ENCODE data around the gene U2AF1L4. TPM values are rescaled to one million over a fixed set of nuclear protein-coding genes. Genes with fewer than 3 reads are reported as not detected.

U2AF1L4 gene
- total RNA-seq, 3 donors from 2014 or later (not counting 1 experiment from before 2014, with no cell fraction given): 63.7 to 78.2 (median 73.0) TPM

DNA sequence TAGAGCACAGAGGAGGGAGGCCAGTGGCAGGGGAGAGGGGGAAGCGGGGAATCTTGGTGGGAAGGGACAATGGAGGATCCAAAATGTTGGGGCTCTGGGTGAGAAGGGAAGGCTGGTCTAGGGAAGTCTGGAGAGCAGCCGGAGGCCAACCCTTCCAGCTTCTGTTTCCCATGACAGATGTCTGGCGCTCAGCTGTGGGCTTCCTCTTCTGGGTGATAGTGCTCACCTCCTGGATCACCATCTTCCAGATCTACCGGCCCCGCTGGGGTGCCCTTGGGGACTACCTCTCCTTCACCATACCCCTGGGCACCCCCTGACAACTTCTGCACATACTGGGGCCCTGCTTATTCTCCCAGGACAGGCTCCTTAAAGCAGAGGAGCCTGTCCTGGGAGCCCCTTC, 1.3 kb upstream of the U2AF1L4 start:
- Histone ChIP-seq H3K4me3 (ENCODE audit: low read length) (no peak overlapping the region), H3K9me3 (ENCODE audit: control insufficient read depth, insufficient read depth, low read length) (no peaks in the 10 kb centered on the region), H3K36me3 (ENCODE audit: control insufficient read depth, insufficient read depth, low read length) (no peaks in the 10 kb centered on the region), H3K27me3 (ENCODE audit: control insufficient read depth, insufficient read depth, low read length) (no peaks in the 10 kb centered on the region), H3K4me1 (ENCODE audit: control insufficient read depth, insufficient read depth, low read length) (peaks cover 64% of the 10 kb centered on the region), H3K27ac (ENCODE audit: low read length) (no peak overlapping the region)
- DNase-seq (no peak), ATAC-seq (no peak)
- Mint-ChIP-seq H3K9me3 (no peaks in the 10 kb centered on the region), H3K27ac (peak overlapping the region; percentile 96 to 99), H3K27me3 (ENCODE audit: low read depth in 2 of 2) (no peaks in the 10 kb centered on the region), H3K36me3 (no peaks in the 10 kb centered on the region), H3K4me1 (peaks cover 42 to 60% of the 10 kb centered on the region in 2 donors), H3K4me3 (peak overlapping the region; percentile 99)
- 86% methylated on average over 5 of the region's 5 CpGs for WGBS (ENCODE audit: insufficient coverage)
- TF ChIP-seq, protein P1, sequence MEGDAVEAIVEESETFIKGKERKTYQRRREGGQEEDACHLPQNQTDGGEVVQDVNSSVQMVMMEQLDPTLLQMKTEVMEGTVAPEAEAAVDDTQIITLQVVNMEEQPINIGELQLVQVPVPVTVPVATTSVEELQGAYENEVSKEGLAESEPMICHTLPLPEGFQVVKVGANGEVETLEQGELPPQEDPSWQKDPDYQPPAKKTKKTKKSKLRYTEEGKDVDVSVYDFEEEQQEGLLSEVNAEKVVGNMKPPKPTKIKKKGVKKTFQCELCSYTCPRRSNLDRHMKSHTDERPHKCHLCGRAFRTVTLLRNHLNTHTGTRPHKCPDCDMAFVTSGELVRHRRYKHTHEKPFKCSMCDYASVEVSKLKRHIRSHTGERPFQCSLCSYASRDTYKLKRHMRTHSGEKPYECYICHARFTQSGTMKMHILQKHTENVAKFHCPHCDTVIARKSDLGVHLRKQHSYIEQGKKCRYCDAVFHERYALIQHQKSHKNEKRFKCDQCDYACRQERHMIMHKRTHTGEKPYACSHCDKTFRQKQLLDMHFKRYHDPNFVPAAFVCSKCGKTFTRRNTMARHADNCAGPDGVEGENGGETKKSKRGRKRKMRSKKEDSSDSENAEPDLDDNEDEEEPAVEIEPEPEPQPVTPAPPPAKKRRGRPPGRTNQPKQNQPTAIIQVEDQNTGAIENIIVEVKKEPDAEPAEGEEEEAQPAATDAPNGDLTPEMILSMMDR (IDR thresholded peaks at IDR 0.05): no peak
- intact Hi-C loops (cut with micrococcal nuclease): loop anchor here (5.0 to 10.0 kb wide), 3 partner anchors 44 to 371 kb away; partner anchors contain the start of genes HCST, NFKBID, TBCB and TYROBP

DNA sequence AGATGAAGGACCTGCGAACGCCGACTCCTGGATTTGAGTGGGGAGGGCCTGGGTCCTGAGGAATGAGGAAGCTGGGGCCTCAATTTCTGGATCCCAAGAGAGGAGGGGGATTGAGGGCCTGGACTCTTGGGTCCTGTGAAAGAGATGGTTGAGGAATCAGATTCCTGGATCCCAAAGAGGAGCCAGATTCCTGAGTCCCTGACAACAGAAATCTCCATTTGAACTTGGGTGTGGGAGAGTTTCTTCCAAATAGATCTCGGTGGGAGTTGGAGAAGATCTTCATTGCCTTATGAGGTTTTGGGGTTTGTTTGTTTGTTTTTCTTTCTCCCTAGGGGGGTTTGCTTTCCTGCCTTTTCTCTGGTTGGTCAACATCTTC, 857 bp upstream of the U2AF1L4 start:
- no peaks in the 10 kb centered on the region for H3K36me3 Mint-ChIP-seq
- H3K9me3 Mint-ChIP-seq: no peaks in the 10 kb centered on the region
- DNase-seq: no peak
- no peaks in the 10 kb centered on the region for H3K27me3 Mint-ChIP-seq (ENCODE audit: low read depth in 2 of 2)
- intact Hi-C loops (cut with micrococcal nuclease): loop anchor here (5.0 to 10.0 kb wide), 3 partner anchors 44 to 371 kb away; partner anchors contain the start of genes HCST, NFKBID, TBCB and TYROBP
- no peaks in the 10 kb centered on the region for H3K9me3 ChIP-seq (ENCODE audit: control insufficient read depth, insufficient read depth, low read length)
- no peak for ATAC-seq
- peak overlapping the region; percentile 96 to 99 for H3K27ac Mint-ChIP-seq
- TF ChIP-seq, protein P1 (IDR thresholded peaks at IDR 0.05): no peak
- peak overlapping the region; percentile 88 for H3K4me3 ChIP-seq (ENCODE audit: low read length)
- H3K27me3 ChIP-seq (ENCODE audit: control insufficient read depth, insufficient read depth, low read length): no peaks in the 10 kb centered on the region
- peak overlapping the region; percentile 99 for H3K4me3 Mint-ChIP-seq
- peak overlapping the region; percentile 100 for H3K27ac ChIP-seq (ENCODE audit: low read length)
- H3K4me1 ChIP-seq (ENCODE audit: control insufficient read depth, insufficient read depth, low read length): peaks cover 68% of the 10 kb centered on the region
- no peaks in the 10 kb centered on the region for H3K36me3 ChIP-seq (ENCODE audit: control insufficient read depth, insufficient read depth, low read length)
- 4% methylated on average over 3 of the region's 4 CpGs for WGBS (ENCODE audit: insufficient coverage)
- peaks cover 42 to 60% of the 10 kb centered on the region in 2 donors for H3K4me1 Mint-ChIP-seq

DNA sequence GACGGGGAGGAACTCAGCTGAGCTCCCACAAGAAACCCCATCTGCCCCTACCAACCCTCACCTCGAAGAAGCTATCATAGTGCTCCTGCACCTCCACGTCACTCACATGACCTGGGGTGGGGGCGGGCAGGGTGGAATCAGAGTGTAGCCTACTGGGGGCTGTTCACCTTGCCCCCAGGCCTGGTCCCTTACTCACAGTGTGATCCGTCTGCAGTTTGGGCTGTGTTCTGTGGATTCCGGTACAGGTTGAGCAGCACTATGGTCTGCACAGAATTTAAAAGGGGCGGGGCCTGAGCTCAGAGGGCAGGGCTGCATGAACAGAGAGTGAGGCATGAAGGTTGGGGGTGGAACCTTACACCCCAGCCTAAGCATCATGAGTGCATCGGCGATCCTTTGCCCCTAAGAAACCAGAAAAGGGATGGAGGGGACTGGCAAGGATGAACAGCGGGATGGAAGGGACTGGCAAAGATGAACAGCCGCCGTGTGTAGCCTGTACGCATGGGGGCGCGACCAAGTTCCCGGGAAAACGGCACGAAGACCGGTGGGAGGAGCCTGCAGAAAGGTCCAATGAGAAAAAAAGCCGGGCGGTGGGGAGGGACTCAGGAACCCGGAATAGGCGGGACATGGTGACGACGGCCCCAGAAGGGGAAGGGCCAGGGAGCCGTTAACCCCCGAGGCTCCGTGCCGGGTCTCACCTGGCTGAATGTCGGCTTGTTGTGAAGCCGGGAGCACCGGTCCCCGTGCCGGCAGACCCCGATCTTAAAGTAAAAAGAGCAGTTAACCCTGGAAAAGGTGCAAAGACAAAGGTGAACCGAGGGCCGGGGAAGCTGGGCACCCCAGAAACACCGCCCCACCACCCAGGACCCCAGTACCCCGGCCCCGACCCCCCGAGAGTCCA, 539 bp downstream of the U2AF1L4 start:
- peak overlapping the region; percentile 99 for H3K4me3 Mint-ChIP-seq
- ATAC-seq: peak; percentile 60 to 78 (median 62)
- peak overlapping the region; percentile 96 to 99 for H3K27ac Mint-ChIP-seq
- Histone ChIP-seq H3K36me3 (ENCODE audit: control insufficient read depth, insufficient read depth, low read length) (no peaks in the 10 kb centered on the region), H3K4me3 (ENCODE audit: low read length) (peak overlapping the region; percentile 88), H3K9me3 (ENCODE audit: control insufficient read depth, insufficient read depth, low read length) (no peaks in the 10 kb centered on the region), H3K27ac (ENCODE audit: low read length) (peak overlapping the region; percentile 100), H3K4me1 (ENCODE audit: control insufficient read depth, insufficient read depth, low read length) (peaks cover 74% of the 10 kb centered on the region), H3K27me3 (ENCODE audit: control insufficient read depth, insufficient read depth, low read length) (no peaks in the 10 kb centered on the region)
- no peaks in the 10 kb centered on the region for H3K9me3 Mint-ChIP-seq
- TF ChIP-seq, protein P1 (IDR thresholded peaks at IDR 0.05): no peak
- H3K4me1 Mint-ChIP-seq: peaks cover 48 to 68% of the 10 kb centered on the region in 2 donors
- WGBS (ENCODE audit: insufficient coverage): 8% methylated on average over 41 of the region's 41 CpGs
- no peaks in the 10 kb centered on the region for H3K36me3 Mint-ChIP-seq
- DNase-seq: peak; percentile 88 to 96
- H3K27me3 Mint-ChIP-seq (ENCODE audit: low read depth in 2 of 2): no peaks in the 10 kb centered on the region
- intact Hi-C loops (cut with micrococcal nuclease): loop anchor here (1.0 to 10.0 kb wide), 6 partner anchors 27 to 373 kb away; partner anchors contain the start of genes ARHGAP33, COX6B1, HCST and NFKBID

Measured in natural killer cell (primary cell).